HUDEP-2 (cell line): ENCODE measurements around the gene RYR2.

Source experiments
- DNase-seq, 76 experiments: peaks; one replicate each; lab custom pipeline; 2025; ENCODE audit not compliant: unreplicated experiment in 76 of 76; lab: John Stamatoyannopoulos, UW

Gene RYR2

GRCh38 chr1:237186675-237187074 lies 144.7 kb downstream of the RYR2 start:
- DNase-seq = no peak

GRCh38 chr1:237187842-237188241 lies 145.9 kb downstream of the RYR2 start:
- DNase-seq = no peak

GRCh38 chr1:237191403-237191802 lies 149.4 kb downstream of the RYR2 start:
- DNase-seq = no peak

- no peak for DNase-seq
These were observed 155.8 kb downstream of the RYR2 start for GRCh38 chr1:237197470-237198425.

- DNase-seq = no peak
These were observed 157.0 kb downstream of the RYR2 start for GRCh38 chr1:237199026-237199425.

- DNase-seq = no peak
These were observed 159.2 kb downstream of the RYR2 start for GRCh38 chr1:237201155-237201554.

- no peak for DNase-seq
These were observed 162.9 kb downstream of the RYR2 start for GRCh38 chr1:237204841-237205240.

GRCh38 chr1:237205400-237206064 lies 163.5 kb downstream of the RYR2 start:
- no peak for DNase-seq

GRCh38 chr1:237206065-237206414 lies 164.1 kb downstream of the RYR2 start:
- no peak for DNase-seq

- DNase-seq = no peak
These were observed 169.0 kb downstream of the RYR2 start for GRCh38 chr1:237211031-237211430.

GRCh38 chr1:237211540-237211939 lies 169.6 kb downstream of the RYR2 start:
- no peak for DNase-seq

- no peak for DNase-seq
These were observed 178.0 kb downstream of the RYR2 start for GRCh38 chr1:237219751-237220642.

GRCh38 chr1:237223419-237223818 lies 181.4 kb downstream of the RYR2 start:
- no peak for DNase-seq

- no peak for DNase-seq
These were observed 184.4 kb downstream of the RYR2 start for GRCh38 chr1:237226177-237226944.

GRCh38 chr1:237227476-237227875 lies 185.5 kb downstream of the RYR2 start:
- no peak for DNase-seq

- no peak for DNase-seq
These were observed 186.4 kb downstream of the RYR2 start for GRCh38 chr1:237228421-237228820.

GRCh38 chr1:237229333-237229732 lies 187.3 kb downstream of the RYR2 start:
- no peak for DNase-seq

- no peak for DNase-seq
These were observed 190.5 kb downstream of the RYR2 start for GRCh38 chr1:237232501-237232900.

GRCh38 chr1:237235091-237235490 lies 193.1 kb downstream of the RYR2 start:
- no peak for DNase-seq

- no peak for DNase-seq
These were observed 195.7 kb downstream of the RYR2 start for GRCh38 chr1:237237721-237238120.
